SK-N-SH (cell line): ENCODE data around the gene CYP46A1.
A peak's percentile ranks its signal among the peaks of the same experiment; 100 is the strongest.

Experiments
- CTCF ChIP-seq: fragments of 200-600 bp; sonication (generic); IDR thresholded peaks from 2 replicates; pipeline ENCODE4 v1.6.1; 2017; ENCODE audit warnings: antibody characterized with exemption, mild to moderate bottlenecking, moderate library complexity
- EZH2phosphoT487 ChIP-seq: fragments of 200-600 bp; sonication (generic); IDR thresholded peaks from 2 replicates; pipeline ENCODE4 v1.6.1; 2017; ENCODE audit warnings: low read depth, mixed run types, mild to moderate bottlenecking, antibody characterized with exemption, moderate library complexity, borderline replicate concordance
- FOSL2 ChIP-seq: IDR thresholded peaks from 2 replicates; pipeline ENCODE4 v1.4.0; 2012; ENCODE audit warnings: low read depth, mild to moderate bottlenecking, moderate library complexity, borderline replicate concordance
- PBX3 ChIP-seq: IDR thresholded peaks from 2 replicates; pipeline ENCODE4; 2012
- RCOR1 ChIP-seq: fragments of 150-350 bp; IDR thresholded peaks from 2 replicates; pipeline ENCODE4 v1.6.1; 2017; ENCODE audit warnings: antibody characterized with exemption, low read length
- RFX5 ChIP-seq: IDR thresholded peaks from 2 replicates; pipeline ENCODE4 v1.6.1; 2012; ENCODE audit warnings: mild to moderate bottlenecking, improper control_type of control experiment, low read length
- TAF1 ChIP-seq: IDR thresholded peaks from 2 replicates; pipeline ENCODE4 v1.6.1; 2012; ENCODE audit warnings: low read depth, mild to moderate bottlenecking, low read length, moderate library complexity, borderline replicate concordance
- USF1 ChIP-seq: IDR thresholded peaks from 2 replicates; pipeline ENCODE4 v1.4.0; 2012; ENCODE audit warnings: low read depth, borderline replicate concordance
- YY1 ChIP-seq: IDR thresholded peaks from 2 replicates; pipeline ENCODE4 v1.4.0; 2012; ENCODE audit warnings: low read depth, mild to moderate bottlenecking

GRCh38 chr14:99742074-99742473 lies 58.0 kb downstream of the CYP46A1 start:
- TF ChIP-seq CTCF = no peak
- TF ChIP-seq RFX5 = peak; percentile 68
- TF ChIP-seq PBX3 = no peak
- no peak for TF ChIP-seq EZH2phosphoT487
- TF ChIP-seq YY1 = no peak
- TF ChIP-seq USF1 = no peak
- TF ChIP-seq RCOR1 = no peak
- no peak for TF ChIP-seq FOSL2
- TF ChIP-seq TAF1 = no peak
